ENCODE data around the gene DHX15. TPM values are rescaled to one million over a fixed set of nuclear protein-coding genes. Genes with fewer than 3 reads are reported as not detected.

DHX15 gene
- total and polyA plus RNA-seq, 2 of the 8 experiments (the other 6 are each of a cell fraction or from before 2014, with no cell fraction given): 126 to 286 TPM

- TF ChIP-seq, protein P1, sequence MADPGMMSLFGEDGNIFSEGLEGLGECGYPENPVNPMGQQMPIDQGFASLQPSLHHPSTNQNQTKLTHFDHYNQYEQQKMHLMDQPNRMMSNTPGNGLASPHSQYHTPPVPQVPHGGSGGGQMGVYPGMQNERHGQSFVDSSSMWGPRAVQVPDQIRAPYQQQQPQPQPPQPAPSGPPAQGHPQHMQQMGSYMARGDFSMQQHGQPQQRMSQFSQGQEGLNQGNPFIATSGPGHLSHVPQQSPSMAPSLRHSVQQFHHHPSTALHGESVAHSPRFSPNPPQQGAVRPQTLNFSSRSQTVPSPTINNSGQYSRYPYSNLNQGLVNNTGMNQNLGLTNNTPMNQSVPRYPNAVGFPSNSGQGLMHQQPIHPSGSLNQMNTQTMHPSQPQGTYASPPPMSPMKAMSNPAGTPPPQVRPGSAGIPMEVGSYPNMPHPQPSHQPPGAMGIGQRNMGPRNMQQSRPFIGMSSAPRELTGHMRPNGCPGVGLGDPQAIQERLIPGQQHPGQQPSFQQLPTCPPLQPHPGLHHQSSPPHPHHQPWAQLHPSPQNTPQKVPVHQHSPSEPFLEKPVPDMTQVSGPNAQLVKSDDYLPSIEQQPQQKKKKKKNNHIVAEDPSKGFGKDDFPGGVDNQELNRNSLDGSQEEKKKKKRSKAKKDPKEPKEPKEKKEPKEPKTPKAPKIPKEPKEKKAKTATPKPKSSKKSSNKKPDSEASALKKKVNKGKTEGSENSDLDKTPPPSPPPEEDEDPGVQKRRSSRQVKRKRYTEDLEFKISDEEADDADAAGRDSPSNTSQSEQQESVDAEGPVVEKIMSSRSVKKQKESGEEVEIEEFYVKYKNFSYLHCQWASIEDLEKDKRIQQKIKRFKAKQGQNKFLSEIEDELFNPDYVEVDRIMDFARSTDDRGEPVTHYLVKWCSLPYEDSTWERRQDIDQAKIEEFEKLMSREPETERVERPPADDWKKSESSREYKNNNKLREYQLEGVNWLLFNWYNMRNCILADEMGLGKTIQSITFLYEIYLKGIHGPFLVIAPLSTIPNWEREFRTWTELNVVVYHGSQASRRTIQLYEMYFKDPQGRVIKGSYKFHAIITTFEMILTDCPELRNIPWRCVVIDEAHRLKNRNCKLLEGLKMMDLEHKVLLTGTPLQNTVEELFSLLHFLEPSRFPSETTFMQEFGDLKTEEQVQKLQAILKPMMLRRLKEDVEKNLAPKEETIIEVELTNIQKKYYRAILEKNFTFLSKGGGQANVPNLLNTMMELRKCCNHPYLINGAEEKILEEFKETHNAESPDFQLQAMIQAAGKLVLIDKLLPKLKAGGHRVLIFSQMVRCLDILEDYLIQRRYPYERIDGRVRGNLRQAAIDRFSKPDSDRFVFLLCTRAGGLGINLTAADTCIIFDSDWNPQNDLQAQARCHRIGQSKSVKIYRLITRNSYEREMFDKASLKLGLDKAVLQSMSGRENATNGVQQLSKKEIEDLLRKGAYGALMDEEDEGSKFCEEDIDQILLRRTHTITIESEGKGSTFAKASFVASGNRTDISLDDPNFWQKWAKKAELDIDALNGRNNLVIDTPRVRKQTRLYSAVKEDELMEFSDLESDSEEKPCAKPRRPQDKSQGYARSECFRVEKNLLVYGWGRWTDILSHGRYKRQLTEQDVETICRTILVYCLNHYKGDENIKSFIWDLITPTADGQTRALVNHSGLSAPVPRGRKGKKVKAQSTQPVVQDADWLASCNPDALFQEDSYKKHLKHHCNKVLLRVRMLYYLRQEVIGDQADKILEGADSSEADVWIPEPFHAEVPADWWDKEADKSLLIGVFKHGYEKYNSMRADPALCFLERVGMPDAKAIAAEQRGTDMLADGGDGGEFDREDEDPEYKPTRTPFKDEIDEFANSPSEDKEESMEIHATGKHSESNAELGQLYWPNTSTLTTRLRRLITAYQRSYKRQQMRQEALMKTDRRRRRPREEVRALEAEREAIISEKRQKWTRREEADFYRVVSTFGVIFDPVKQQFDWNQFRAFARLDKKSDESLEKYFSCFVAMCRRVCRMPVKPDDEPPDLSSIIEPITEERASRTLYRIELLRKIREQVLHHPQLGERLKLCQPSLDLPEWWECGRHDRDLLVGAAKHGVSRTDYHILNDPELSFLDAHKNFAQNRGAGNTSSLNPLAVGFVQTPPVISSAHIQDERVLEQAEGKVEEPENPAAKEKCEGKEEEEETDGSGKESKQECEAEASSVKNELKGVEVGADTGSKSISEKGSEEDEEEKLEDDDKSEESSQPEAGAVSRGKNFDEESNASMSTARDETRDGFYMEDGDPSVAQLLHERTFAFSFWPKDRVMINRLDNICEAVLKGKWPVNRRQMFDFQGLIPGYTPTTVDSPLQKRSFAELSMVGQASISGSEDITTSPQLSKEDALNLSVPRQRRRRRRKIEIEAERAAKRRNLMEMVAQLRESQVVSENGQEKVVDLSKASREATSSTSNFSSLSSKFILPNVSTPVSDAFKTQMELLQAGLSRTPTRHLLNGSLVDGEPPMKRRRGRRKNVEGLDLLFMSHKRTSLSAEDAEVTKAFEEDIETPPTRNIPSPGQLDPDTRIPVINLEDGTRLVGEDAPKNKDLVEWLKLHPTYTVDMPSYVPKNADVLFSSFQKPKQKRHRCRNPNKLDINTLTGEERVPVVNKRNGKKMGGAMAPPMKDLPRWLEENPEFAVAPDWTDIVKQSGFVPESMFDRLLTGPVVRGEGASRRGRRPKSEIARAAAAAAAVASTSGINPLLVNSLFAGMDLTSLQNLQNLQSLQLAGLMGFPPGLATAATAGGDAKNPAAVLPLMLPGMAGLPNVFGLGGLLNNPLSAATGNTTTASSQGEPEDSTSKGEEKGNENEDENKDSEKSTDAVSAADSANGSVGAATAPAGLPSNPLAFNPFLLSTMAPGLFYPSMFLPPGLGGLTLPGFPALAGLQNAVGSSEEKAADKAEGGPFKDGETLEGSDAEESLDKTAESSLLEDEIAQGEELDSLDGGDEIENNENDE (IDR thresholded peaks at IDR 0.05; ENCODE audit: insufficient replicate concordance, low read length): no peak
- TF ChIP-seq, protein P2, sequence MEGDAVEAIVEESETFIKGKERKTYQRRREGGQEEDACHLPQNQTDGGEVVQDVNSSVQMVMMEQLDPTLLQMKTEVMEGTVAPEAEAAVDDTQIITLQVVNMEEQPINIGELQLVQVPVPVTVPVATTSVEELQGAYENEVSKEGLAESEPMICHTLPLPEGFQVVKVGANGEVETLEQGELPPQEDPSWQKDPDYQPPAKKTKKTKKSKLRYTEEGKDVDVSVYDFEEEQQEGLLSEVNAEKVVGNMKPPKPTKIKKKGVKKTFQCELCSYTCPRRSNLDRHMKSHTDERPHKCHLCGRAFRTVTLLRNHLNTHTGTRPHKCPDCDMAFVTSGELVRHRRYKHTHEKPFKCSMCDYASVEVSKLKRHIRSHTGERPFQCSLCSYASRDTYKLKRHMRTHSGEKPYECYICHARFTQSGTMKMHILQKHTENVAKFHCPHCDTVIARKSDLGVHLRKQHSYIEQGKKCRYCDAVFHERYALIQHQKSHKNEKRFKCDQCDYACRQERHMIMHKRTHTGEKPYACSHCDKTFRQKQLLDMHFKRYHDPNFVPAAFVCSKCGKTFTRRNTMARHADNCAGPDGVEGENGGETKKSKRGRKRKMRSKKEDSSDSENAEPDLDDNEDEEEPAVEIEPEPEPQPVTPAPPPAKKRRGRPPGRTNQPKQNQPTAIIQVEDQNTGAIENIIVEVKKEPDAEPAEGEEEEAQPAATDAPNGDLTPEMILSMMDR (IDR thresholded peaks at IDR 0.05; ENCODE audit: control extremely low read depth in 1 of 3, insufficient read depth in 1 of 3, low read depth in 1 of 3, low read length in 3 of 3): no peak
- TF ChIP-seq EGR1 (IDR thresholded peaks at IDR 0.05; ENCODE audit: borderline replicate concordance, low read depth, low read length) (no peak), GABPA (IDR thresholded peaks at IDR 0.05; ENCODE audit: borderline replicate concordance, insufficient read depth, low read length) (no peak), KDM1A (IDR thresholded peaks at IDR 0.05; ENCODE audit: borderline replicate concordance, low read length) (no peak), CHD2 (IDR thresholded peaks at IDR 0.05; ENCODE audit: low read length) (no peak), POLR2AphosphoS5 (IDR thresholded peaks at IDR 0.05; ENCODE audit: low read depth, low read length) (no peak), POLR2A (IDR thresholded peaks at IDR 0.05; ENCODE audit: control extremely low read depth in 1 of 2, low read depth in 2 of 2, low read length in 2 of 2) (no peak)
These were observed 106.4 kb downstream of the DHX15 start (continued) for GRCh38 chr4:24477919-24478318.
